ENCODE results near the gene PLXNA1.

Gene PLXNA1

DNA sequence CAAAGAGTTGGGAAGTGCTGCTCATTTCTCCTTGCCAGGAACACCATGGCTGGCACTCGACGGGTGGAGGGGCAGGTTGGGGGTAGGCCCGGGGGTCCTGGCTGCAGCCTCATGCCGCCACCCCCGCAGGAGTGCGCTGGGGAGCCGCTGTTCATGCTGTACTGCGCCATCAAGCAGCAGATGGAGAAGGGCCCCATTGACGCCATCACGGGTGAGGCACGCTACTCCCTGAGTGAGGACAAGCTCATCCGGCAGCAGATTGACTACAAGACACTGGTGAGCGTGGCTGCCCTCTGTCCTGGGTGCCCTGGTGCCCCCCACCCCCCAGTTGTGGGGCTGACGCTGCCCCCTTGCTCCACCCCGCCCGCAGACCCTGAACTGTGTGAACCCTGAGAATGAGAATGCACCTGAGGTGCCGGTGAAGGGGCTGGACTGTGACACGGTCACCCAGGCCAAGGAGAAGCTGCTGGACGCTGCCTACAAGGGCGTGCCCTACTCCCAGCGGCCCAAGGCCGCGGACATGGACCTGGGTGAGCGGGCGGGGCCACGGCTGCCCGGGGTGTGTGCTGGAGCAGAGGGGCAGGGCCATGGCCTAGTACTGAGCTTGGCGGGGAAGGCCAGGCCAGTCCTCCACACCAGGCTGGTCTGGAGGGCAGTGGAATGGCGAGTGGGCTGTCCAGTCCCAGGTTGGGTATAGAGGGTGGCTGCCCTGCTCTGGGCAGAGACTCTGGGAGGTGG, 45.1 kb downstream of the PLXNA1 start:
- no peak overlapping the region for H3K27ac ChIP-seq
- no peak for TF ChIP-seq ZFX (IDR thresholded peaks at IDR 0.05; ENCODE audit: borderline replicate concordance)
- TF ChIP-seq, protein P1, sequence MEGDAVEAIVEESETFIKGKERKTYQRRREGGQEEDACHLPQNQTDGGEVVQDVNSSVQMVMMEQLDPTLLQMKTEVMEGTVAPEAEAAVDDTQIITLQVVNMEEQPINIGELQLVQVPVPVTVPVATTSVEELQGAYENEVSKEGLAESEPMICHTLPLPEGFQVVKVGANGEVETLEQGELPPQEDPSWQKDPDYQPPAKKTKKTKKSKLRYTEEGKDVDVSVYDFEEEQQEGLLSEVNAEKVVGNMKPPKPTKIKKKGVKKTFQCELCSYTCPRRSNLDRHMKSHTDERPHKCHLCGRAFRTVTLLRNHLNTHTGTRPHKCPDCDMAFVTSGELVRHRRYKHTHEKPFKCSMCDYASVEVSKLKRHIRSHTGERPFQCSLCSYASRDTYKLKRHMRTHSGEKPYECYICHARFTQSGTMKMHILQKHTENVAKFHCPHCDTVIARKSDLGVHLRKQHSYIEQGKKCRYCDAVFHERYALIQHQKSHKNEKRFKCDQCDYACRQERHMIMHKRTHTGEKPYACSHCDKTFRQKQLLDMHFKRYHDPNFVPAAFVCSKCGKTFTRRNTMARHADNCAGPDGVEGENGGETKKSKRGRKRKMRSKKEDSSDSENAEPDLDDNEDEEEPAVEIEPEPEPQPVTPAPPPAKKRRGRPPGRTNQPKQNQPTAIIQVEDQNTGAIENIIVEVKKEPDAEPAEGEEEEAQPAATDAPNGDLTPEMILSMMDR (IDR thresholded peaks at IDR 0.05): no peak

DNA sequence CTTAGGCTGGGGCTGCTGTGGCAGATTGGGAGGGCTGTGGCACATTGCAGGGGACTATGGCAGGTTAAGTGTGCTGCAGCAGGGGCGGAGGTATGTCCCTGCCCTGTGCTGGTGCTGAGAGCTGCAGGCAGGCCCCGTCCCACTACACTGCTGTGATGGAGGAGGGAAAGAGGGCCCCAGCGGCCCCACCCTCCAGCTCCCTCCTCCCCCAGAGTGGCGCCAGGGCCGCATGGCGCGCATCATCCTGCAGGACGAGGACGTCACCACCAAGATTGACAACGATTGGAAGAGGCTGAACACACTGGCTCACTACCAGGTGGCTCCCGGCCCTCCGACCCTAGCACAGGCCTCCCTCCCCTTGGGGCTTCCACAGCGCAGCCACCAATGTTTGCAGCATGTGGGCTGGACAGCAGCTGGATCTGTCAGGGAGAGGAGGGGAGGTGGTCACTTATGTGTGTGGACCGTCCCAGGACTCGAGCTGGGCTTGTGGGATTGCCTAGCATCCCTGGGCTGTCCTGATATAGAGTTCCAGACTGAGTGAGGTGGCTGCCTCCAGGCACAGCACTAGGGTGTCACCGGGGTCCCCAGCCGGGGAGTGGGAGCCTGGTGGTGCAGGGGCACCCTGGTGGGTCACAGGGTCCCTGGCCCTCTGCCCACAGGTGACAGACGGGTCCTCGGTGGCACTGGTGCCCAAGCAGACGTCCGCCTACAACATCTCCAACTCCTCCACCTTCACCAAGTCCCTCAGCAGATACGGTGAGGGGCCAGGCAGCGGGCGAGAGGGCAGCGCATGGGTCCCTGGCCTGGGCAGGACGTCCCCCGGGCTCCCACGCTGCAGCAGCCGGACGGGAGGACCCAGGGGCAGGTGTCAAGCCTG, 46.1 kb downstream of the PLXNA1 start:
- TF ChIP-seq ZFX (IDR thresholded peaks at IDR 0.05; ENCODE audit: borderline replicate concordance): no peak
- TF ChIP-seq, protein P1 (IDR thresholded peaks at IDR 0.05): no peak
- no peak overlapping the region for H3K27ac ChIP-seq

DNA sequence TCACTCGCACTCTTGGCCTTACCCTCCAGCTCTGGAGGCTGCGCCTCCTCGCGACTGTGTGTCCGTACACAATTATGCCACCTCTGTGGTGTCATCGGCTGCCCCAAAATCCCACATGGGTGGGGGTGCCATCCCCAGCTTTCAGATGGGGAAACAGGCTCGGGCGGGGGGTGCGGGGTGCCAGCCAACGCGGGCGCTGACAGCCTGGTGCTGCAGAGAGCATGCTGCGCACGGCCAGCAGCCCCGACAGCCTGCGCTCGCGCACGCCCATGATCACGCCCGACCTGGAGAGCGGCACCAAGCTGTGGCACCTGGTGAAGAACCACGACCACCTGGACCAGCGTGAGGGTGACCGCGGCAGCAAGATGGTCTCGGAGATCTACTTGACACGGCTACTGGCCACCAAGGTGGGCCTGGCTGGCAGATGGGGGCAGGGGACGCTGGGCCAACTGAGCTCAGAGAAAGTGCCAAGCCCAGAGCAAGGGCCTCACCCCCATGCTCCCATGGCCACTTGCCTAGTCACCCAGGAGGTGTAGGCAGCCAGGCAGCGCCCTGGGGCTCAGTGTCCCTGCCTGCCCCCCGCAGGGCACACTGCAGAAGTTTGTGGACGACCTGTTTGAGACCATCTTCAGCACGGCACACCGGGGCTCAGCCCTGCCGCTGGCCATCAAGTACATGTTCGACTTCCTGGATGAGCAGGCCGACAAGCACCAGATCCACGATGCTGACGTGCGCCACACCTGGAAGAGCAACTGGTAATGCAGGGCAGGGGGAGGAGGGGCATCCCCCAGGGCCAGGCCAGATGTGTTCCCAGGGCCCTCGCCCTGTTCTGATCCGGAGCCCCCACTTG, 47.0 kb downstream of the PLXNA1 start:
- H3K27ac ChIP-seq: no peak overlapping the region
- TF ChIP-seq, protein P1 (IDR thresholded peaks at IDR 0.05): no peak
- TF ChIP-seq ZFX (IDR thresholded peaks at IDR 0.05; ENCODE audit: borderline replicate concordance): no peak

DNA sequence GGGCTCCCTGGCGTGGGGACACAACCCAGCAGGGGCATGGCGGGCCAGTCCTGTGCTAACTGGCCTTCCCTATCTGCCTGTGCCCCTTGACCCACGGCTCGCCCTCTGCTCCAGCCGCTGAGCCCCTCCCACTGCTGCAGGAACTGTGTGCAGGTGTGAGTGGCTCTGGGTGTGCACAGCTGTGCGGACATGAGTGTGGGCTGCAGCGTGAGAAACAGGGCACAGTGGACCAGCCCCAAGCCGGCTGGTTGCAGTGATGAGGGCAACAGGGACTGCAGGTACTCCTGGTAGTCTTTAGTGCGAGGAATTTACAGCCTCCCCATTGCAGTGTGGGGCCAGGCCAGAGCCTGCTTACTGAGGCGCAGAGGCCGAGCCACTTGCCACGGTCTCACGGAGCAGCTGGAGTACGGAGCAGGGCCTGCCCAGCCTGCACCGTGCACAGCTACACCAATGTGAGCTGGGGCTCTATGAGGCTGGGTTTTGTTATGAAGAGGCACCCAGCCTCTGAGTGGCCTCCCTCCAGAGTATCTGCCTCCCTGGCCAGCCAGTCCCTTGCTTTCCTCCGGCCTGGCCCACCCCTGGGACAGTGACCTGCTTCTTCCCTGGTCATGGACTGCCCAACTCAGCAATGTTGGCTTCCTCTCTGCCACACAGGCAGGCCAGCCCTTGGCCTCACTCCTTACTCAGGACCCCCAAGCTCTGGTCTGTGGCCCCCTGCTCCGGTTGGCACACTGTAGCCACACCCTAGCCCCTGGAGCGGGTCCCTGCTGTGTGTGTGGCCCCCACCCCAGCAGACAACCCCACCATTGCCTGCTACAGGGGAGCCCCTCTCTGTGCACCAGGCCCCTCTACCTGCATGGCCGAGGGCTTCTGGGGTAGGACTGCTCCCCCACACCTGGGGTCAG, 47.8 kb downstream of the PLXNA1 start:
- H3K27ac ChIP-seq: no peak overlapping the region
- TF ChIP-seq ZFX (IDR thresholded peaks at IDR 0.05; ENCODE audit: borderline replicate concordance): no peak
- TF ChIP-seq, protein P1 (IDR thresholded peaks at IDR 0.05): no peak

DNA sequence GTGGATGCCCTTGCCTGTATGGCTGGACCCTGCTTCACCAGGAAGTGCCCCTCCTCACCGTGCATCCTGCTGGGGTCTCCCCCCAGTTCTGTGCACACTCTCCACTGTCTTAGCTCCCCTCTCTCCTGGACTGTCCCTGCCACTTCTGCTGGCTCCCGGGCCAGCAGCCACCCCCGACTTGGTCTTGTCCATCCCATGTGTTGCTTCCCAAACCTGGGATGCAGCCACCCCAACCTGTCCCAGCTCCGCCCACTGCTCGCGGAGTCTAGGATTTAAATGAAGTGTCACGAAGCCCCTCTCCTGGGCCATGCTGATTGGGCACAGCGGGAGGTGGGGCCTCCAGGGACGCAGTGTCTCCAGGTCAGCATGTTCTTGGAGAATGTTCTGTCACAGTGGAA, 48.5 kb downstream of the PLXNA1 start:
- TF ChIP-seq ZFX (IDR thresholded peaks at IDR 0.05; ENCODE audit: borderline replicate concordance): no peak
- TF ChIP-seq, protein P1 (IDR thresholded peaks at IDR 0.05): no peak
- H3K27ac ChIP-seq: no peak overlapping the region

DNA sequence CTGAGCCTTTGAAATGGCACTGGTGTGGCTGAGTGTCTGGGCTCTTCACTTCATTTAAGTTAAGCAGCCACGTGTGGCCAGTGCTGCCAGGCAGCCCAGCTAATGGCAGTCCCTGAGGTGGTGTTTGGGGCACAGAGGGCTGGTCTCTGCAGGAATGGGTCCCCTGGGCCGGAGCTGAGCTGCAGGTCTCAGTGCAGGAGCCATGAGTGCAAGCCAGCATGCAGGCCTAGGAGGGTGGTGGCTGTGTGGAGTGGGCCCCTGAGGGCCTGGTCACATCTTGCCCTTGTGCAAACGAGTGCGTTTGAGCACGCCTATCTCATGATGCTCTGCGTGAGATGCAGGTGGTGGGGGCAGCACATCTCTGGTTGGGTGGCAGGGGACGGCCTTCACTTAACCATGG, 48.9 kb downstream of the PLXNA1 start:
- no peak for TF ChIP-seq ZFX (IDR thresholded peaks at IDR 0.05; ENCODE audit: borderline replicate concordance)
- TF ChIP-seq, protein P1 (IDR thresholded peaks at IDR 0.05): no peak
- no peak overlapping the region for H3K27ac ChIP-seq

All from 22Rv1 (cell line).